Endothelial cell of umbilical vein (primary cell): ENCODE results near the gene C2CD3. TPM values are rescaled to one million over a fixed set of nuclear protein-coding genes. Genes with fewer than 3 reads are reported as not detected.

ENCODE experiments used
- BruUV-seq: library from RNA; stranded (reverse); fragments of 400-500 nt; replicated peaks from 2 replicates; lab custom pipeline; 2021; lab: Mats Ljungman, UMichigan
- CTCF ChIA-PET: fragments of 300-600, 350-600 bp; sonication (Branson Sonifier 250); formaldehyde crosslinking; loops from one replicate; lab custom pipeline; 2021; ENCODE audit warnings: antibody characterized with exemption, inconsistent platforms; lab: Charles Lee
- POLR2A ChIA-PET: fragments of 300-600, 350-600 bp; sonication (Branson Sonifier 250); formaldehyde crosslinking; loops from one replicate; lab custom pipeline; 2021; ENCODE audit warnings: antibody characterized with exemption, inconsistent platforms; lab: Charles Lee
- DNase-seq: peaks from one replicate; pipeline ENCODE4 v3.0.0-alpha.2; 2011; ENCODE audit warnings: low read depth, low spot score
- FAIRE-seq: peaks from 2 replicates; lab custom pipeline; 2011; peaks lifted over from hg19 to GRCh38; lab: Jason Lieb, UNC
- H2AFZ ChIP-seq: 2 replicates; pipeline ENCODE4 v1.6.0; 2012; ENCODE audit warnings: low read depth, low read length, control low read depth, inconsistent platforms
- H3K27ac ChIP-seq: 2 replicates; pipeline ENCODE4 v1.5.1; 2011; ENCODE audit warnings: low read depth, mild to moderate bottlenecking, control low read depth, low read length, moderate library complexity; ENCODE audit not compliant: insufficient read depth
- H3K27me3 ChIP-seq, 2 experiments: 2 replicates each; pipeline versions ENCODE4 v1.6.0 to v1.6.1; 2011; ENCODE audit warnings: low read length in 2 of 2, mixed read lengths in 1 of 2; ENCODE audit not compliant: control insufficient read depth in 2 of 2, insufficient read depth in 2 of 2
- H3K36me3 ChIP-seq, 2 experiments: 2 replicates in 1 of 2; 3 replicates in 1 of 2; pipeline ENCODE4 v1.5.1; 2011; ENCODE audit warnings: low read length in 2 of 2, mild to moderate bottlenecking in 1 of 2, moderate library complexity in 1 of 2; ENCODE audit not compliant: control insufficient read depth in 2 of 2, insufficient read depth in 2 of 2; ENCODE audit errors: extremely low read depth in 1 of 2
- H3K4me1 ChIP-seq: 3 replicates; pipeline ENCODE4 v1.5.1; 2011; ENCODE audit warnings: mild to moderate bottlenecking, low read length; ENCODE audit not compliant: control insufficient read depth, insufficient read depth; ENCODE audit errors: extremely low read depth
- H3K4me2 ChIP-seq: 2 replicates; pipeline ENCODE4 v1.6.1; 2011; ENCODE audit warnings: low read length, control low read depth, mixed read lengths; ENCODE audit not compliant: insufficient read depth
- H3K4me3 ChIP-seq, 3 experiments: fragments of 200-600 bp in 1 of 3; sonication (generic), shearing (Covaris generic) in 1 of 3; replicated peaks in 1 of 3; 2 replicates each; pipeline ENCODE4 v1.5.1; 2011 to 2016; ENCODE audit warnings: control low read depth in 3 of 3, low read length in 3 of 3, mild to moderate bottlenecking in 2 of 3, inconsistent platforms in 1 of 3, low read depth in 1 of 3, moderate library complexity in 1 of 3; ENCODE audit not compliant: insufficient read depth in 1 of 3
- H3K79me2 ChIP-seq: 2 replicates; pipeline ENCODE4 v1.6.0; 2012; ENCODE audit warnings: low read length, inconsistent platforms; ENCODE audit not compliant: control insufficient read depth, insufficient read depth
- H3K9ac ChIP-seq: replicated peaks from 2 replicates; pipeline ENCODE3; 2011; ENCODE audit warnings: low read length, control low read depth; ENCODE audit not compliant: insufficient read depth; ENCODE audit errors: extremely low read depth
- H3K9me1 ChIP-seq: replicated peaks from 3 replicates; pipeline ENCODE4 v1.6.0; 2011; ENCODE audit warnings: mild to moderate bottlenecking, low read length; ENCODE audit not compliant: control insufficient read depth, insufficient read depth; ENCODE audit errors: extremely low read depth
- H3K9me3 ChIP-seq: replicated peaks from 2 replicates; pipeline ENCODE4 v1.5.1; 2012; ENCODE audit warnings: low read length, inconsistent platforms; ENCODE audit not compliant: control insufficient read depth, insufficient read depth
- H4K20me1 ChIP-seq: replicated peaks from 2 replicates; pipeline ENCODE3; 2011; ENCODE audit warnings: mild to moderate bottlenecking, low read length; ENCODE audit not compliant: control insufficient read depth, insufficient read depth; ENCODE audit errors: extremely low read depth
- CTCF ChIP-seq, 2 donors: IDR thresholded peaks; 1 replicate in 1 of 2; 2 replicates in 1 of 2; pipeline ENCODE4 v1.5.1; 2011; ENCODE audit warnings: low read length in 2 of 2, mild to moderate bottlenecking in 2 of 2, moderate library complexity in 2 of 2, control low read depth in 1 of 2, inconsistent platforms in 1 of 2, low read depth in 1 of 2; ENCODE audit not compliant: insufficient read depth in 1 of 2; ENCODE audit errors: extremely low read depth in 1 of 2
- EZH2 ChIP-seq: IDR thresholded peaks from 2 replicates; pipeline ENCODE4 v1.6.1; 2012; ENCODE audit warnings: borderline replicate concordance, low read depth, mild to moderate bottlenecking, moderate library complexity, low read length, inconsistent platforms; ENCODE audit not compliant: severe bottlenecking
- FOS ChIP-seq: IDR thresholded peaks from 2 replicates; pipeline ENCODE4 v1.6.1; 2011; ENCODE audit warnings: mild to moderate bottlenecking, low read length, moderate library complexity, borderline replicate concordance; ENCODE audit not compliant: insufficient read depth
- GATA2 ChIP-seq: IDR thresholded peaks from 2 replicates; pipeline ENCODE4 v1.7.0; 2011; ENCODE audit warnings: low read depth, mild to moderate bottlenecking, moderate library complexity, mixed read lengths, low read length; ENCODE audit not compliant: insufficient read length, insufficient read depth
- JUN ChIP-seq: IDR thresholded peaks from 2 replicates; pipeline ENCODE4 v1.6.1; 2011; ENCODE audit warnings: borderline replicate concordance, low read depth; ENCODE audit not compliant: insufficient read length, insufficient read depth
- MAX ChIP-seq: IDR thresholded peaks from 2 replicates; pipeline ENCODE4 v1.6.1; 2011; ENCODE audit not compliant: insufficient read depth, insufficient read length
- MYC ChIP-seq: IDR thresholded peaks from one replicate; pipeline ENCODE4 v1.6.1; 2011; ENCODE audit warnings: mild to moderate bottlenecking, low read depth, low read length
- POLR2A ChIP-seq: IDR thresholded peaks from 2 replicates; pipeline ENCODE4 v1.6.1; 2012; ENCODE audit warnings: low read depth, mild to moderate bottlenecking, control low read depth, low read length
- POLR2AphosphoS5 ChIP-seq: IDR thresholded peaks from 2 replicates; pipeline ENCODE4 v1.6.1; 2012; ENCODE audit warnings: low read depth, mild to moderate bottlenecking, control low read depth, low read length, moderate library complexity; ENCODE audit not compliant: insufficient read depth
- dilution Hi-C: fragments of 300-500 bp; cut with MboI; formaldehyde crosslinking; loops from one replicate; pipeline ENCODE4 v1.15.0; 2019; ENCODE audit warnings: low sequenced_read_pairs; ENCODE audit not compliant: extremely low pct_ligation_motif_present
- intact Hi-C: fragments of 100-400 bp; cut with micrococcal nuclease; formaldehyde crosslinking; loops from one replicate; pipeline ENCODE4 v1.10.0; 2022
- polyA plus RNA-seq, 4 experiments: library from polyadenylated mRNA; depleted of rRNA in 3 of 4; stranded (reverse) in 3 of 4; unstranded in 1 of 4; fragments of >200 nt; gene quantifications; 2 replicates each; pipeline versions ENCODE4 v1.2.1 to v1.2.3, GENCODE V29; 2011 to 2012; ENCODE audit warnings: missing spikeins in 1 of 4
- total RNA-seq: library from RNA; stranded (reverse); gene quantifications from 2 replicates; pipeline ENCODE4 v1.2.3, GENCODE V29; 2021

C2CD3 gene
- total and polyA plus RNA-seq, 2 donors (not counting 3 experiments of a cell fraction or from before 2014, with no cell fraction given), result 12.9 to 36.6 TPM

- CTCF ChIA-PET, result no interaction called here
- Histone ChIP-seq H2AFZ (no peak overlapping the region), H3K4me1 (no peaks in the 10 kb centered on the region), H3K79me2 (no peaks in the 10 kb centered on the region), H3K9me3 (no peaks in the 10 kb centered on the region), H4K20me1 (no peaks in the 10 kb centered on the region), H3K9me1 (no peaks in the 10 kb centered on the region), H3K4me2 (no peak overlapping the region), H3K4me3 (no peak overlapping the region), H3K9ac (no peak overlapping the region), H3K36me3 (peaks cover 0 to 7% of the 10 kb centered on the region in 2 experiments), H3K27me3 (no peaks in the 10 kb centered on the region), H3K27ac (no peak overlapping the region)
- intact Hi-C loops, result no loop called here
- POLR2A ChIA-PET, result interaction anchor here (0.5 kb wide), 1 partner anchor 1153 kb away, joined by 3 read pairs; no protein-coding TSS in a partner anchor
- dilution Hi-C loops, result no loop called here
- TF ChIP-seq MYC (no peak), JUN (no peak), MAX (no peak), FOS (no peak), CTCF (IDR thresholded peaks at IDR 0.05; ENCODE audit: extremely low read depth in 1 of 2, insufficient read depth in 1 of 2, low read depth in 1 of 2, low read length in 2 of 2) (no peak), GATA2 (no peak), EZH2 (no peak), POLR2A (no peak), POLR2AphosphoS5 (no peak)
- no TSS peak for BruUV-seq
- FAIRE-seq, result no peak
- no peak for DNase-seq
Measured at GRCh38 chr11:74009675-74010305, 161.0 kb downstream of the C2CD3 start.
